ES-I3 (cell line): ENCODE data around the gene B4GALNT3.
A peak's percentile ranks its signal among the peaks of the same experiment; 100 is the strongest.

Experiments used
- H3K36me3 ChIP-seq: 2 replicates; pipeline ENCODE4 v1.6.1; 2013; ENCODE audit warnings: mild to moderate bottlenecking, low read length, control low read depth, moderate library complexity; ENCODE audit not compliant: insufficient read depth
- H3K4me1 ChIP-seq: 2 replicates; pipeline ENCODE4 v1.6.1; 2013; ENCODE audit warnings: mild to moderate bottlenecking, control low read depth, low read length; ENCODE audit not compliant: insufficient read depth
- H3K9ac ChIP-seq: 2 replicates; pipeline ENCODE4 v1.6.1; 2013; ENCODE audit warnings: low read depth, mild to moderate bottlenecking, low read length, moderate library complexity
- H3K9me3 ChIP-seq: 2 replicates; pipeline ENCODE4 v1.6.1; 2013; ENCODE audit warnings: mild to moderate bottlenecking, low read length, moderate library complexity; ENCODE audit not compliant: control insufficient read depth, insufficient read depth

Gene B4GALNT3

GRCh38 chr12:544941-545635 lies 85.3 kb downstream of the B4GALNT3 start:
- Histone ChIP-seq H3K9me3 (no peaks in the 10 kb centered on the region), H3K4me1 (peaks cover 22% of the 10 kb centered on the region), H3K36me3 (no peaks in the 10 kb centered on the region), H3K9ac (no peak overlapping the region)

GRCh38 chr12:545835-546234 lies 86.1 kb downstream of the B4GALNT3 start:
- Histone ChIP-seq H3K9ac (no peak overlapping the region), H3K9me3 (no peaks in the 10 kb centered on the region), H3K36me3 (no peaks in the 10 kb centered on the region)

GRCh38 chr12:546265-546919 lies 86.7 kb downstream of the B4GALNT3 start:
- Histone ChIP-seq H3K9ac (peak overlapping the region; percentile 32; the same call in 1 of the 2 replicates), H3K4me1 (peaks cover 15% of the 10 kb centered on the region), H3K36me3 (no peaks in the 10 kb centered on the region)

More at GRCh38 chr12:545835-546234, 86.1 kb downstream of the B4GALNT3 start:
- H3K4me1 ChIP-seq: peaks cover 20% of the 10 kb centered on the region

GRCh38 chr12:546920-547845 lies 87.4 kb downstream of the B4GALNT3 start:
- Histone ChIP-seq H3K9me3 (no peaks in the 10 kb centered on the region), H3K36me3 (no peaks in the 10 kb centered on the region), H3K9ac (peak overlapping the region; percentile 32; the same call in 1 of the 2 replicates)

More at GRCh38 chr12:546265-546919, 86.7 kb downstream of the B4GALNT3 start:
- no peaks in the 10 kb centered on the region for H3K9me3 ChIP-seq

GRCh38 chr12:547883-548470 lies 88.2 kb downstream of the B4GALNT3 start:
- Histone ChIP-seq H3K9me3 (no peaks in the 10 kb centered on the region), H3K36me3 (no peaks in the 10 kb centered on the region), H3K9ac (no peak overlapping the region), H3K4me1 (peaks cover 1% of the 10 kb centered on the region; the same call in 1 of the 2 replicates)

More at GRCh38 chr12:546920-547845, 87.4 kb downstream of the B4GALNT3 start:
- H3K4me1 ChIP-seq: peaks cover 9% of the 10 kb centered on the region

GRCh38 chr12:549476-550082 lies 89.8 kb downstream of the B4GALNT3 start:
- H3K9me3 ChIP-seq: no peaks in the 10 kb centered on the region
- no peaks in the 10 kb centered on the region for H3K36me3 ChIP-seq
- H3K9ac ChIP-seq: no peak overlapping the region
- H3K4me1 ChIP-seq: no peaks in the 10 kb centered on the region

GRCh38 chr12:550473-551260 lies 90.9 kb downstream of the B4GALNT3 start:
- Histone ChIP-seq H3K4me1 (no peaks in the 10 kb centered on the region), H3K9me3 (no peaks in the 10 kb centered on the region), H3K36me3 (no peaks in the 10 kb centered on the region), H3K9ac (no peak overlapping the region)

- no peaks in the 10 kb centered on the region for H3K4me1 ChIP-seq
- H3K36me3 ChIP-seq: no peaks in the 10 kb centered on the region
- no peak overlapping the region for H3K9ac ChIP-seq
- H3K9me3 ChIP-seq: no peaks in the 10 kb centered on the region
Observed at GRCh38 chr12:552466-552865, 92.7 kb downstream of the B4GALNT3 start.

- H3K9ac ChIP-seq: no peak overlapping the region
- no peaks in the 10 kb centered on the region for H3K9me3 ChIP-seq
- H3K4me1 ChIP-seq: no peaks in the 10 kb centered on the region
- H3K36me3 ChIP-seq: no peaks in the 10 kb centered on the region
Observed at GRCh38 chr12:553216-554000, 93.7 kb downstream of the B4GALNT3 start.

- Histone ChIP-seq H3K9ac (no peak overlapping the region), H3K4me1 (no peaks in the 10 kb centered on the region), H3K36me3 (no peaks in the 10 kb centered on the region), H3K9me3 (no peaks in the 10 kb centered on the region)
Observed at GRCh38 chr12:554001-554285, 94.2 kb downstream of the B4GALNT3 start.

GRCh38 chr12:556498-556897 lies 96.8 kb downstream of the B4GALNT3 start:
- H3K9ac ChIP-seq: no peak overlapping the region
- H3K36me3 ChIP-seq: no peaks in the 10 kb centered on the region
- no peaks in the 10 kb centered on the region for H3K4me1 ChIP-seq
- H3K9me3 ChIP-seq: no peaks in the 10 kb centered on the region

GRCh38 chr12:558580-558979 lies 98.8 kb downstream of the B4GALNT3 start:
- H3K4me1 ChIP-seq: no peaks in the 10 kb centered on the region
- no peaks in the 10 kb centered on the region for H3K36me3 ChIP-seq
- no peak overlapping the region for H3K9ac ChIP-seq
- H3K9me3 ChIP-seq: no peaks in the 10 kb centered on the region
